ENCODE measurements around the gene ELMO1. TPM values are rescaled to one million over a fixed set of nuclear protein-coding genes. Genes with fewer than 3 reads are reported as not detected.
A peak's percentile ranks its signal among the peaks of the same experiment; 100 is the strongest.

ELMO1 gene
- total RNA-seq, 1 donor from 2014 or later, result 59.9 TPM

DNA sequence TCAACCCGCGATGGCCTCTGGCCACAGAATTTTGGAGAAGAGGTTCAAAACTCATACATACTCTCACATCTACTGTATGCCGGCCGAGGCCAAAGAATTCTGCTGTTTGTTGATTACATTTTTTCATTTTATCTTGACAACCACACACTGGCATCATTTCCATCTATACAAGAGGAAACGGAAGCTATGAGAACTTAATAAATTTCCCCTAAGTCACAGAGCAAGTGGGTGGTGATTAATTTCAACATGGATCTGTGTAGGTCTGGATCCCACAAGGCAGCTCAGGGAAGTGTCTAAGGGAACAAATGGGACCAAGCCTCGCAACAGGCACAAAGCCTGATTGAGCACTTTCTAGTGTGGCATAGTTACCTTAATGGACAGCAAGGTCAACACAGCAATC lies 18.0 kb downstream of the ELMO1 start:
- DNase-seq, result no peak

DNA sequence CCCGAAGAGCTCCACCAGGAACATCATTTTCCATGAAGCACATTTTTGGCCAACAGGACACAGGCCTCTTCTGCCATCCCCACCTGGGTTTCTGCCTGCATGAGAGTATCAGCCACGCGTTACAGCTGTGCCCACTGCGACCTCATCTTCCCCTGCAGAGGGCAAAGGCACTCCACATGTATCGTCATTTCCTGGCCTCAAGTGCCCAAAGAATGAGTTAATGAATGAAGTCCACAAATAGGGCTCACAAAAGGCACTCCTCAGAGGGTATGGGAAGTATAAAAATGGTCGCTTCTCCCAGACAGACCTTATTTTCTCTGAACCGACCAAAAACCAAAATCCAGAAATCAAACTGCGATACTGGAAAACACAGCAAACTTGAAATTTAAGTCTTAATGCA lies 18.5 kb downstream of the ELMO1 start:
- DNase-seq, result no peak

DNA sequence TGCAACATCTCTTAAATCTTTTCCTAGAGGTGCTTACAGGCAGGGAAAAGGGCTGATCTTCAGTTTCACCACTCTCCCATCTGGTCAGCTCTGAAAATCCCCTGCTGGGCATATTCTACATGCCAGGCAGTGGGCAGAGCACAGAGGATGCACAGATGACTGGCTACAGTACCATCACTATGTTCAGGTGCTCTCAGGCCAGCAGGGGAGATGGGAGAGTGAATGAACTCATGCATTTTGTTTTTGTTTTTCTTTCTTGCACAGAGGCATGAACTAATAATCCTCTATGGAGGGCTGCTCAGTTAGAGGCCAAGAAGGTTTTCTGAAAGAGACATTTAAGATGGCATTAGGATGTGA lies 19.3 kb downstream of the ELMO1 start:
- DNase-seq, result no peak

DNA sequence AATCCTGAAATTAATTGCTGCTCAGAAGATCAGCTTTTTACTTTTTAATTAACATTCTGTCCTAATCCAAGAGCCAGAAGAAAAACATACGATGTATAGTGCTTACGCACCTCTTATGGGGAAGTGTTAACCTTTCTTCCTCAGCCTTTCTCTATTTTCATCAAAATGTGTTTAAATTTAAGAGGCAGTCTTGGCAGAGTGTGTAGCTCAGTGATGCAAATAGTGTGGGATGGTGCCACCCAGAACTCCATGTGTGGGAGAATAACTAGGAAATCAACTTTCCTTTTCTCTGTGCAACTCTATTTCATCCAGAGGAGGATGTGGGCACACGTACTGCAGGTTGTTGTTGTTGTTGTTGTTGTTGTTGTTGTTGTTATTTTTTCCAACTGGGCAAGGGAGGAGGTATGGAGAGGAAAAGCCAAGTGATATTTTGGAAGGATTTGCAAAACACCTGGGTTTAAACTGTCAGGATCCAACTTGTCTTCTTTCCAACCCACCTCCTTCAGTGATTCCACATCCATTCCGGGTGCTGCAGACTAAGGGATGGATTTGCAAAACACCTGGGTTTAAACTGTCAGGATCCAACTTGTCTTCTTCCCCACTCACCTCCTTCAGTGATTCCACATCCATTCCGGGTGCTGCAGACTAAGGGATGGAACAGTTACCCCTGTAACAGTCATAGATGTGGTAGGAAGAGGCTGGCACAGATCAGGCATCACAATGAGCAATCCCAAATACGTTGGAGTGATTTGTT lies 19.8 kb downstream of the ELMO1 start:
- DNase-seq, result no peak

DNA sequence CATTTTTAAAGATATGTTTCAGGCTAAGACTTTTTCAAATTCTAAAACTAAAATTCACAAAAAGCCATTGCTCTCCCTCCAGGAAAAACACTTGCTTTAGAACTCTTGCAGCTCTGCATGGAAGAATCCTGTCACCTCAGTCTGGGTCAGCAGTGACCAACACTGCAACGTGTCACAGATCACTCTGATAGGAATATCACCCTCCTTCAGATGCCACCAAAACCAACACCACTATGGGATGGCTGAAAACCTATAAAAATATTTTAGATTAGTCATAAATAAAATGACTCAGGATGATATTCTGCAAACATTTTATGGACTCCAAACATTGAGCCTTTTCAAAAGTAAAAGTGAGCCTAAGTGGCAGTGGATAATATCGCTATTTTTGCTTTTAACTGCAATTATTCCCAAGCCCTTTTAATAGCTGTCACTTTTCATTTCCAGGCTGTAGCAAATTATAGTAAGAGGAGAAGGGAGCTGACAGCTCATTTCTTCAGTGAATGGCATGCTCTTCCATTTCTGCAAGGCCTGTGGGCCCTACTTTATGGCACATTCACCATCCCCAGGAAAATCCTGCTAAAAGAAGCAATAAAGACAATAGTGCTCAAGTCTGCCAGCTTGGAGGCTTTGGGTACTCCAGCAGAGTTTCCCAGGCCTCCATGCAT lies 21.3 kb downstream of the ELMO1 start:
- no peak for DNase-seq

DNA sequence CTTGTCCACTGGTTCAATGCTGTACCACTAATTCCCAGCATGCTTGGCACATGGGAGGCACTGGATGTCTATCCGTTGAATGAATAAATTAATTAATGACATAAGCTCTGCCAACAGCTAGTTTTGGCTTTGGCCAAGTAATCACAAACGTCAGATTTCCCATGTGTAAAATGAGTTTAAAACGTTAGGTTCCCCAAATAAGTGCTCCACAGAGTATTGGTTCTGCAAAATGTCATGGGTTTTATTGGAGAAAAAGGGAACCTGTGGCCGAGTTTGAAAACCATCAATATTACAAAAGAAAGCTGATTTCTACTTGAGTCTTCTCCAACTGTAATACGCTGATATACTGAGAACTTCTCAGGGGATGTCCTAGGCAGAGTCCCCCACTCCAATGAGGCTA lies 23.2 kb downstream of the ELMO1 start:
- DNase-seq, result no peak

DNA sequence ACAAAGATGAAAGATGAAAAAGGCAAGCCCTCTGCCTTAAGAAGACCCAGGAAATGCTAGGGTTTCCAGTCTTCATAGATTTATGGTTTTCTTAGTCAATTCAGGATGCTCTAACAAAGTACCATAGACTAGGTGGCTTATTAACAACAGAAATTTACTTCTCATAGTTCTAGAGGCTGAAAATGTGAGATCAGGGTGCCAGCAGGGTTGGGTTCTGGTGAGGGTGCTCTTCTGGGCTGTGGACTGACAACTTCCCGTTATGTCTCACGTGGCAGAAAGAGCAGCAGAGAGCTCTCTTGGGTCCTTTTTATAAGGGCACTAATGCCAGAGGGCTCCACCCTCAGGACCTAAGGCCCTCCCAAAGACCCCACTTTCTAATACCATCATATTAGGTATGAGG lies 23.7 kb downstream of the ELMO1 start:
- DNase-seq, result no peak

DNA sequence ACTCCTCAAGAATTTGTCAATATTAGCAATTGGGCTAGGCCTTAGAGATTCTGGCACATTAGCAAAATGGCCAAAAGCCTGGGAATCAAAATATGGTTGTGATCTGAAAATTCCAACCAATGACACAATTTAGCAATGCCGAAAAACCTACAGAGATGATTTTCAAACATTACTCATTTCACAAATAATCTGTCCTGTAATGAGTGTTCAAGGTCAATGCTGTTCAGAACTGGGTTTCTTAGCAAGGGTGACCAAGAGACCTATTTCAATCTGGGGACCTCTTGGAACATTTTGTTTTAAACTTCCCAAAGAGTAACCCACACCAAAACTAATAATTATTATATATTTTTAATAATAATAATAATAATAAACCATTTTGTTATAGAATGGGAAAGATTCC lies 24.1 kb downstream of the ELMO1 start:
- no peak for DNase-seq

DNA sequence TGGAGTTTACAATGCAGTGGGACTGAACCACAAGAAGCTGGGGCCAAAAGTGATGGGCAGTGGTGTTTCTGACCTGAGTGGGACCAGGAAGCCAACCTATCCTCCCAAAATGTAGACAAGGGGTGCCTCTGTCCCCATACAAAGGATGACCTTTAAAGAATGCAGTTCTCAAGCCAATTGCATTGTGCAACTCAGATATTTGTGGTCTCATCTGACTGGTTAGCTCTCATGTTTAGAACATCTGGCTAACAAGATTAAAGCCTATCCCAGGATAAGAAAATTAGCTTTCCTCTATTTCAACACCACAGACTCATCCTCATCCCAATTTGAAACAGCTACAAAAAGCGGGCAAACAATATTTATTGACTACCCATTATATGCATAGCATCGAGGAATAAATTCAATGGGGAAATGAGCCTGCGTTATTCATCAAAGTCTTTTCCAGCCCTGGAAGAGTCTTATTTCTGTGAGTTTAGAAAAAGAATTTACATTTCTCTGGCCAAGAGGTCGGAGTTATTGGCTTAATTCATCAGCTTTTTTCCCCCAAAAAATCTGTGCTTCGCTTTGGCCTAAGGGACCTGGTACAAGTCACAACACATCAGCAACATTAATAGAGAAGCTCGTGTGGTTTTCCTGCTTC lies 26.7 kb downstream of the ELMO1 start:
- DNase-seq, result no peak

DNA sequence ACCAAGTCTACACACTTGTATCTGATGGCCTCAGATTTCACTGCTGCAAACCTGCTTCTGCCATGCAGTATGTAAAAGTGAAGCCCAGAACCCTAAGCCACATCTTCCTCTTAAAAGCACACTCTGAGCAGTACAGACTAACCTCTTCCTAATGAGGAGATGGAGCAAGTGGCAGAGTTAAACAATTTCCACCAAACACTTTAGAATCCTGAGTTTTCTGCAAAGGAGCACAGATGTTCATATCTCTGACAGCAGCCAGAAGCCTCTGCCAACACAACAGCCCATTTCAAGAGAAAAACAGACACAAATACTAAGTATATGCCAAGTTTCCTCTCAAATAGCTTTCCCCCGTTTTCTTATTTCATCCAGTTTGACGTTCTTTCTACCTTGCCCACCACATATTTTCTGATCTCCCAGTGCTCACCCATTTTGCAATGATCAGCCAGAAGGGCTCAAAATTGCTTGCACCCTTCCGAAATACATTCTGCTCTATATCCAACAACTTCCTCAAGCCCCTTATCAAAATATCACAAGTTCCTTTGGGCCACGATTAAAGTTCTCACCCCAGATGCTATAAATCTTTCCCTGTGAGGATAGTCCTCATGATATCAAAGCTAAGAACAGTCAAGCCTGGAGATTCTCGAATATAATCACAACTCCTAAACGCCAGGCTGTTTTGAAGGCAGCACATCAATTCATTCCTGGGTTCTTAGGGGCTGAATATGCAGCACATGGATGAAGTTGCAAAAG lies 27.5 kb downstream of the ELMO1 start:
- DNase-seq, result peak; percentile 51

DNA sequence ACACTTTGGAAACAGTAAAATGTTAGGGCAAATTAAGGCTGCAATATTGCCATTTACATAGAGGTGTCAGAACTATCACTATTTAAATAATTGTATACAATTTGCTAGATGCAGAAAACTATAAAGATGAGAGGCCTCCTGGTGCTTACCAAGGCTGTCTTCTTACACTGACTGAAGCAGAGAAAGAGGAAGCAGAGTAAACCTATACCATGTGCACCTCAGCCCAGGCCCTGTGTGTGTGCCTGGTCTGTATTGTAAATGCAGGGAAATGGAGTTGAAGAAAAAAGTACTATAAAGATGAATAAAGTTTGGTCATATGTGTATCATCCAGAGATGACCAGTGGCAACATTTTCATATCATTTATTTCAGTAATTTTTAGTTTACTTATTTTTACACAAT lies 29.2 kb downstream of the ELMO1 start:
- DNase-seq, result no peak

DNA sequence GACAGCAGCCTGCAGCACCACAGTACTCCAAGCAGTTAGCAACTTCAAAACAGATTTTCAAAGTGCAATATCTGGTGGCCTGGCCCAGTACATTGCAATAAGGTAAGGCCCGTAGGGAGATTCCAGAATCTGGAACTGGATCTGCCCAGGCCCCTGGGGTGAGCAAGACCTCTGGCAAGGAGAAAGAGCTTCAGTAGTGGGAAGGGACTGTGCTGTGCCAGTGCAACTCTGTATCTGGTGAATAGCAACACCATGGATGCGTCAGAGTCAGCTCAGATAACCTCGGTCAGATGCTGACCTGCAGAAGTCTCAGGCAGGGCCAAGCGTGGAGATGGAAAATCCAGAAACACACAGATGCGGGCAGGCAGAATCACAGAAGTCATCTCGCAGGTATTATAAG lies 30.3 kb downstream of the ELMO1 start:
- DNase-seq, result no peak

DNA sequence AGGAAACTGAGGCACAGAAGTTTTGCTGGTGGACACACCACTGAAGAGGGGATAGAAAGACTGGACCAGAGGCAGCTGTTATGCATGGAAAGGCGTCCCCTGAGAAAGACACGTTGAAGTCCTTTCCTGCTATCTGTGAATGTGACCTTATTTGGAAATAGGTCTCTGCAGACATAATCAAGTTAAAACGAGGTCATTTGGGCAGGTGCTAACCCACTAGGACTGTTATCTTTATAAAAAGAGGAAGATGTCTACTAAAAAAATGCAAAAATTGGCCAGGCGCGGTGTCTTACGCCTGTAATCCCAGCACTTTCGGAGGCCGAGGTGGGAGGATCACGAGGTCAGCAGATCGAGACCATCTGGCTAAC lies 31.6 kb downstream of the ELMO1 start:
- no peak for DNase-seq

DNA sequence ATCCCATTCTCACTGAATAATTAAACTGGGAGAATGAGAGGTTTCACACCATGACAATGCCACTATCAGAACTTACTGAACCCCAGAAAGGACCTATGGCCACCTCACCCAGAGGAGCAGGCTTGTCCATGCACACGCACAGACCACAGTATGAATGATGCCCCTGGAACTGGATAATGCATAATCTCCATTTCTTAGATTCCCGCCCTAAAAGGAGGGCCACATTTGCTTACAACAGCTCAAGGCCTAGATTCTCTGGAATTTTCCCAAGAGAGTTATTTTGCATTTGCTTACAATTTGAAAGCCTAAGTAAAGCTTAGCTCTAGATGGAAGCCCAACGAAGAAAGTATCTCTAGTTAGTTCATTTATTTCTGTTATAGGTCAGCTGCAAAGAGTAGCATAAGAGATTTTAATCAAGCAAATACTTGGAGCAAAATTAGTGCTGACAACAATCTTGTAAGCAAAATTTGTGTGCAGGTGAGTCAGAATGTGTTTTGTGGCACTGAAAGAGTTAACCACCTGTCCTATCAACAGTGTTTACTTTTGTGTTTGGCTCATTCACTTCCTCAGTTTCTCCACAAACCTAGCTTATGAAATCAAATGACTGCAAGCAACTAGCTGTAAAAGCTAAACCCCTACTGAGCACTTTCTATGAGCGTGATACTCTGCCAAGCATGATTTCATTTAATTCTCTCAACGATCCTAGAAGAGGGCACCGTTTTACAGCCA lies 32.1 kb downstream of the ELMO1 start:
- no peak for DNase-seq

DNA sequence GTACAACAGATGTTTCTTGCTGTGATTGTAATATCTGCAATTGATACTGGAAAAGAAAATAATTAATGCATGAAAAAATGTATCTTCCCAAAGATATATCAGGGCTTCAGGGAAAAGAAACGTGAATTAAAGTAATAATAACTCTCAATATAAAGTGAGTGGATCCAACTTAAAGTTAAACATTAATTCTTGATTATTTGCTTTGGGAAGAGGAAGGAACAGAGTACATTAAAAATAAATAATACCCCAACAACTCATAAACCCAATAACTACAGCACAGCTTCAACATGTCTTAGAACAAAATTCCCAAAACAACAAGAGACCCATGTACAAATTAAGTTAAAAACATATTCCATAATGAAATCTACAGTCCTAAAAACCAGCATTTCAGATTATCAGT lies 33.0 kb downstream of the ELMO1 start:
- DNase-seq, result no peak

DNA sequence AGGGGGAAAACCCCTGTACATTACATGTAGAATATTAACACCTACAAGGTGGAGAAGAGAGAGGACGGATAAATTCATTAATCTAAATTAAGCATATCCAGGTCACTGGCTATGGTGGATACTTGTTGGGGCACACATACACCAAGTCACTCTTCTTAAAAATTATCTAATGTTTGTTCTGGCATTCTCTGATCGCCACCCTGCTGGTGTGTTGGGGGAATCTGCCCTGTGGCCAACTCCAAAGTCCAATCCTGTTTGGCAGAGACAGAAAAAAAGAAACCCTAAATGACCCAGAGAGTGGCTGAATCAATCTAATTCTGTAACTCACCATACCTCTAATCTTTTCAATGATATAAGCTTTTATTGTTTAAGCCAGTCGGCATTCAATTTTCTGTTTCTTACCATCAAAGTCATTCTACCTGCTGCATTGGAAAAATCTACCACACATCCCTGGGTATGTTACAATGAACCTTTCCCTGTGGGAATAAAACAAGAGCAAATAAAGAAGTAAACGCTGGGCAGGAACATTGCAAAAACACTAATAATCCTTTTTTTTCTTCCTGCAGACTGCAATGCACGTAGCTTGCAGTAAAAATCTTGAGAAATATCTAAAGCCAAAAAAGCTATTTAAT lies 34.2 kb downstream of the ELMO1 start:
- DNase-seq, result no peak

DNA sequence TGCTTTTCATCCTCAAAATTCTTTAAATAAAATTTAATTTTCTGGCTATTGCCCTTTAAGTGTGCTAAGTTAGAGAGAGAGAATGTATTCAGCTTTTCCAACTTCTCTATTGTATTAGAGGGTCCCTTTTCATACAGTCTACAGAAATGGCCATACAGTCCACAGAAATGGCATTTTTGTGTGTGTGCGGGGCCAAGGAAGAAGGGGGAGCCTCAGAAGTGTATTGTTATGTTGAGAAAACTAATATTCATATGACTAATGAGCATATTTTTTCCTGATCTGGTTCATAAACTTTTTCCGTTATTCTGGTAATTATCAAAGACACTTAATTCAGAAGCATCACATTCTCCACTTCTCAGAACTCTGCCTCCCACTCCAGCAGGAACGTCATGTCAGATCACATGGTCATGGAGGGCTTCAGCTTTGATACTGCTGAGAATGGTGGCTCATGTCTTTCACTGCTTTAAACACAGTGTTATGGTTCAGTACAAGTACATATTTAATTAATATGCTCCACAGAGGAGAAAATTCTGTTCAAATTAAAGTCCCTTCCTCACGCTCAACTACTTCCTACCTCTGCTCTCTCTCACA lies 37.1 kb downstream of the ELMO1 start:
- no peak for DNase-seq

DNA sequence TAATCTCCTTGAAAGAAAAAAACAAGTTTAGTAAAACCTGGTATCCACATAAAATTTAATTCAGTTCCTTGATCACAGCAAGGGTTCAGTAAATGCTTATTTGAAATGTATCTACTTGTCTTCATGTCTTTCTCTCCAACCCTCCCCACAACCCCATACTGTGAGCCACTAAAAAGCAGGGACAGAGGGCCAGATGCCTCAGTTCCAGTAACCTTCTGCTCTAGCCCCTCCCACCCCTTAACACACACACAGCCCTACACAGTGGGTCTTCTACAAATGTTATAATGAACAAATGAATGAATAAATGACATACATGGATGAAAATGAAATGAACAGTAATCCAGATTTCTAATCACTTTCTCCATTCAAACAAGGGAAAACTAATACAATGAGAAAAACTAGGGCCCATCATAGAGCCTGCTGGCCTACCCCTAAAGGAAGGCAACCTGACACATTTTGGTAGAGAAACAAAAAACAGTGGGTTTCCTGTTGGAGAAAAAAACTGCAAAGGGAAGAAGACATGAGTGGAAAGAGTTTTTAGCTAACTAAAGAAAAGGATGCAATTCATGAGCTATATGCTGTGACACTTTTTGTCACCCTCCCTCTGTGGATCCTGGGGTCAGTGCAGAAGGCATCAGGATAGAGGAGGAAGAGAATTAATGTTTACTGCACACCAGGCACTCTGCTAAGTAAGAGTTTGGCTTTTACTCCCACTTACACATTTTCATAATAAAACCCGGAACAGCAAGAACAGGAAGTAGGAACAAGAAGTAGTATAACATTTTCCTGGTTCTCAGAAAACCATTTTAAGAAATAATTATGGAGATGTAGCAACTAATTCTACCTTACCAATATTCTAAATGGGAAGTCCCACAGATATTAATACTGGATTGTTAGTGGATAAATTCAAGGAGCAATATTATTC lies 38.1 kb downstream of the ELMO1 start:
- DNase-seq, result no peak

DNA sequence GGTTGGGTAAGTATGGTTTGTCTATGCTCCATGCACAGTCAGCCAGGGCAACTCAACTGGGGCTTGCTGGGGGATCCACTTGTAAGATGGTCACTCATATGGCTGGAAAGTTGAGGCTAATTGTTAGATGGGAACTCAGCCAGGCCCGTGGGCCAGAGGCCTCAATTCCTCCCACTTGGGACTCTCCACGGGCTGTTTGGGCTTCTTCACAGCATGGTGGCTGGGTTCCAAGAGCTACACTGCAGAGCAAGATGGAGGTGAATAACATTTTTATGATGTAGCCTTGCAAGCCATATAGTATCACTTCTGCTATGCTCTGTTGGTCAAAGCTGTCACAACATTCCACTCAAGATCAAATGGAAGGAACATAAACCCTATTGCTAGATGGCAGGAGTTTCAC lies 39.2 kb downstream of the ELMO1 start:
- no peak for DNase-seq

Measured in tongue (tissue), 2 donors.